ENCODE data around the gene TEAD1. TPM values are rescaled to one million over a fixed set of nuclear protein-coding genes. Genes with fewer than 3 reads are reported as not detected.
"Not testable (repeated sequence)": the region's sequence is repeated elsewhere in the genome, so short reads cannot be mapped to it uniquely, and the experiment has no call there.

Gene TEAD1
- total and polyA plus RNA-seq, 8 donors = 5.9 to 35.1 (median 22.0) TPM

- H3K4me3 ChIP-seq = no peak overlapping the region
- FAIRE-seq = no peak
- WGBS, 2 donors = 83 to 86% methylated on average over 5 of the region's 5 CpGs
- ATAC-seq = no peak
- no peak overlapping the region for H3K27ac ChIP-seq
- no peaks in the 10 kb centered on the region for H3K4me1 ChIP-seq
- peaks cover 0 to 4% (median 3%) of the 10 kb centered on the region in 3 donors for H3K36me3 ChIP-seq
- no peak for DNase-seq
- H3K9me3 ChIP-seq = no peaks in the 10 kb centered on the region
- H3K27me3 ChIP-seq = no peaks in the 10 kb centered on the region
- TF ChIP-seq, protein P1, sequence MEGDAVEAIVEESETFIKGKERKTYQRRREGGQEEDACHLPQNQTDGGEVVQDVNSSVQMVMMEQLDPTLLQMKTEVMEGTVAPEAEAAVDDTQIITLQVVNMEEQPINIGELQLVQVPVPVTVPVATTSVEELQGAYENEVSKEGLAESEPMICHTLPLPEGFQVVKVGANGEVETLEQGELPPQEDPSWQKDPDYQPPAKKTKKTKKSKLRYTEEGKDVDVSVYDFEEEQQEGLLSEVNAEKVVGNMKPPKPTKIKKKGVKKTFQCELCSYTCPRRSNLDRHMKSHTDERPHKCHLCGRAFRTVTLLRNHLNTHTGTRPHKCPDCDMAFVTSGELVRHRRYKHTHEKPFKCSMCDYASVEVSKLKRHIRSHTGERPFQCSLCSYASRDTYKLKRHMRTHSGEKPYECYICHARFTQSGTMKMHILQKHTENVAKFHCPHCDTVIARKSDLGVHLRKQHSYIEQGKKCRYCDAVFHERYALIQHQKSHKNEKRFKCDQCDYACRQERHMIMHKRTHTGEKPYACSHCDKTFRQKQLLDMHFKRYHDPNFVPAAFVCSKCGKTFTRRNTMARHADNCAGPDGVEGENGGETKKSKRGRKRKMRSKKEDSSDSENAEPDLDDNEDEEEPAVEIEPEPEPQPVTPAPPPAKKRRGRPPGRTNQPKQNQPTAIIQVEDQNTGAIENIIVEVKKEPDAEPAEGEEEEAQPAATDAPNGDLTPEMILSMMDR (IDR thresholded peaks at IDR 0.05) = no peak
- intact Hi-C loops (cut with DNase I) = no loop called here
Observed at GRCh38 chr11:12876988-12877387, 202.8 kb downstream of the TEAD1 start.

DNA sequence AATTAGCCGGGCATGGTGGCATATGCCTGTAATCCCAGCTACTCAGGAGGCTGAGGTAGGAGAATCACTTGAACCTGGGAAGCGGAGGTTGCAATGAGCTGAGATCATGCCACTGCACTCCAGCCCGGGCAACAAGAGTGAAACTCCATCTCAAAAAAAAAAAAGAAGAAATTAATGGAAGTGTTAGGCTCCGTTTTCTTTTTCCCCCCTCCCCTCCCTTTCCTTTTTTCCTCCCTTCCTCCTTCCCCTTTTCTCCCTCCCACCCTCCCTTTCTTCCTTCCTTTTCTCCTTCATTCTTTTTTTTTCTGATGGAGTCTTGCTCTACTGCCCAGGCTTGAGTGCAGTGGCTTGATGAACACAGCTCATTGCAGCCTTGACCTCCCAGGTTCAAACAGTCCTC is 203.3 kb downstream of the TEAD1 start:
- H3K4me3 ChIP-seq; H3K4me1 ChIP-seq; DNase-seq; ATAC-seq; H3K9me3 ChIP-seq; H3K27me3 ChIP-seq; H3K27ac ChIP-seq; FAIRE-seq; intact Hi-C loops (cut with DNase I); H3K36me3 ChIP-seq: not testable (repeated sequence)
- 95 to 98% methylated on average over 4 of the region's 4 CpGs for WGBS, 2 donors

- ATAC-seq (no peak), DNase-seq (no peak), FAIRE-seq (no peak)
- TF ChIP-seq, protein P1 (IDR thresholded peaks at IDR 0.05) = no peak
- Histone ChIP-seq H3K4me1 (no peaks in the 10 kb centered on the region), H3K27me3 (no peaks in the 10 kb centered on the region), H3K36me3 (peaks cover 0 to 18% (median 3%) of the 10 kb centered on the region in 3 donors), H3K27ac (no peak overlapping the region), H3K4me3 (no peak overlapping the region), H3K9me3 (no peaks in the 10 kb centered on the region)
- 96 to 100% methylated on average over 6 of the region's 6 CpGs for WGBS, 2 donors
- intact Hi-C loops (cut with DNase I) = loop anchor here in 2 of 3 donors (5.0 to 10.0 kb wide), 2 partner anchors 283 to 286 kb away; no protein-coding TSS in a partner anchor
Observed at GRCh38 chr11:12880327-12880726, 206.1 kb downstream of the TEAD1 start.

DNA sequence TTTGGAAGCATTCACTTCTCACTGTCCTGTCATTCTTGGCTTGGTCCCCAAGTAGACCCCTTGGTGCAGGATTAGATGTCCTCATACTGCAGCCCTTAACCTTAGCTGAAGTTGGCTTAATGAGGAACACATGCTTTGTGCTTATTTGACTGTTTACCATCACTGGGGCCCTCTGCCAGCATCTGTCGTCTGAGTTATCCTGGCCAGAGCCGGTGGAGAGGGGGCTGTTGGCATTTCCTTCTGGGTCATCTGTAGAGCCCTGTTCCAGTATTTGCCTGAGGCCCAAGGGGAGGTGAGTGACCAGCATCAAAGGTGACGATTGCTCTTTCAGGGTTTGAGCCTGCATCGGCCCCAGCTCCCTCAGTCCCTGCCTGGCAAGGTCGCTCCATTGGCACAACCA is 208.4 kb downstream of the TEAD1 start:
- Histone ChIP-seq H3K27ac (no peak overlapping the region), H3K9me3 (no peaks in the 10 kb centered on the region), H3K36me3 (peaks cover 0 to 18% (median 3%) of the 10 kb centered on the region in 3 donors), H3K4me3 (no peak overlapping the region), H3K27me3 (no peaks in the 10 kb centered on the region), H3K4me1 (no peaks in the 10 kb centered on the region)
- FAIRE-seq = no peak
- WGBS, 2 donors = 81 to 86% methylated on average over 5 of the region's 5 CpGs
- DNase-seq = no peak
- ATAC-seq = no peak
- intact Hi-C loops (cut with DNase I) = loop anchor here in 2 of 3 donors (5.0 to 10.0 kb wide), 2 partner anchors 285 to 288 kb away; no protein-coding TSS in a partner anchor
- TF ChIP-seq, protein P1 (IDR thresholded peaks at IDR 0.05) = no peak

DNA sequence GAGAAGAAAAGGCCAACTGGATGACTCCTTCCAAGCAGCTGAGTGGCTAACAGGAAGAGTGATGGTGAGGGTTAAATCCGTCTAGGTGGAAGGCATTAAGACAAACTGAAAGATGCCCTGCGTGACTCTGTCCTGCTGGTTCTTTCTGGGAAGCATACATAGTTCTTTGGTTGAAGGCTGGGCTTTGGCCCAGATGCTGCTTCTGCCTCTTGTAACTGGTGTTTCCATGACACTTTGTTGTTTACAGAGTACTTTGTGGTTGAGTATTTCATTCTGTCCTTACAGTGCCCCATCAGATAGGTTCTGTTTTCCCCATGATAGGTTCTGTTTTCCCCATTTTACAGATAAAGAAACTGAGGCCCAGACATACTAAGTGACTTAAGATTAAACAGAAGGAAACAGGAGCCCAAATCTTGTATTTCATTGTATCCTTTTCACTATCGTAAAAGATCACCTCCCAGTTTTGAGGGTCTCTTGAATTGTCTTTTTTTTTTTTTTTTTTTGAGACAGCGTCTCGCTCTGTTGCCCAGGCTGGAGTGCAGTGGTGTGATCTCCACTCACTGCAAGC is 210.6 kb downstream of the TEAD1 start:
- no peak overlapping the region for H3K27ac ChIP-seq
- WGBS, 2 donors = 82 to 93% methylated on average over 5 of the region's 5 CpGs
- DNase-seq (no peak), FAIRE-seq (no peak), ATAC-seq (no peak)
- H3K27me3 ChIP-seq = no peaks in the 10 kb centered on the region
- TF ChIP-seq, protein P1 (IDR thresholded peaks at IDR 0.05) = no peak
- H3K36me3 ChIP-seq = peaks cover 0 to 18% (median 3%) of the 10 kb centered on the region in 3 donors
- H3K4me3 ChIP-seq = no peak overlapping the region
- H3K9me3 ChIP-seq = no peaks in the 10 kb centered on the region
- peaks cover 0 to 5% (median 0%) of the 10 kb centered on the region in 3 donors for H3K4me1 ChIP-seq
- intact Hi-C loops (cut with DNase I) = loop anchor here in 2 of 3 donors (5.0 to 10.0 kb wide), 2 partner anchors 288 to 290 kb away; no protein-coding TSS in a partner anchor
